PFSK-1 (cell line): ENCODE data around the gene CWC27.

ENCODE experiments used
- SIN3A ChIP-seq: IDR thresholded peaks from 2 replicates; pipeline ENCODE4 v1.6.1; 2012; ENCODE audit warnings: mild to moderate bottlenecking, low read length, moderate library complexity, borderline replicate concordance; ENCODE audit not compliant: insufficient read depth
- TF ChIP-seq, protein P1 (sequence below), 2 experiments: IDR thresholded peaks; 2 replicates each; pipeline versions ENCODE4 v1.6.1 to v1.8.0; 2011 to 2012; ENCODE audit warnings: low read depth in 2 of 2, low read length in 2 of 2, control low read depth in 1 of 2, inconsistent platforms in 1 of 2, mild to moderate bottlenecking in 1 of 2, moderate library complexity in 1 of 2; ENCODE audit not compliant: insufficient read depth in 1 of 2

DNA sequence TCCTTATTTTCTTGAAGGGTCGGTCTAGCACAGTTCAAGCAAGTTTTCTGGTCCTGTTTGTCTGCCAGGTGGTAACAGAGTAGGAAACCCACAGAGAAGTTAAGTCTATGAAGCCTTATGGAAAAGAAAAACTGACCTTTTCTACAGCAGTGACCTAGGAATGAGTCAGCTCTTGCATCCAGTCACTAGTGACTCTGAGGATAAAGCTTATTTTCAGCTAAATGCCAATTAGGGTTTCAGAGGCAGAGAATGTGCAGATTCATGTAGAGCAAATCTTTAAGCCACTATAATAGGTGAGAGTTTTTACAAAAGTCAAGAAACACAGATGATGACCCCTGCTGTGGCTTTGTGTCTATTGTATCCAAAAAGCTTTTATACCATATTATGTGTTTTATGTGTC, 100.7 kb downstream of the CWC27 start:
- TF ChIP-seq, protein P1, sequence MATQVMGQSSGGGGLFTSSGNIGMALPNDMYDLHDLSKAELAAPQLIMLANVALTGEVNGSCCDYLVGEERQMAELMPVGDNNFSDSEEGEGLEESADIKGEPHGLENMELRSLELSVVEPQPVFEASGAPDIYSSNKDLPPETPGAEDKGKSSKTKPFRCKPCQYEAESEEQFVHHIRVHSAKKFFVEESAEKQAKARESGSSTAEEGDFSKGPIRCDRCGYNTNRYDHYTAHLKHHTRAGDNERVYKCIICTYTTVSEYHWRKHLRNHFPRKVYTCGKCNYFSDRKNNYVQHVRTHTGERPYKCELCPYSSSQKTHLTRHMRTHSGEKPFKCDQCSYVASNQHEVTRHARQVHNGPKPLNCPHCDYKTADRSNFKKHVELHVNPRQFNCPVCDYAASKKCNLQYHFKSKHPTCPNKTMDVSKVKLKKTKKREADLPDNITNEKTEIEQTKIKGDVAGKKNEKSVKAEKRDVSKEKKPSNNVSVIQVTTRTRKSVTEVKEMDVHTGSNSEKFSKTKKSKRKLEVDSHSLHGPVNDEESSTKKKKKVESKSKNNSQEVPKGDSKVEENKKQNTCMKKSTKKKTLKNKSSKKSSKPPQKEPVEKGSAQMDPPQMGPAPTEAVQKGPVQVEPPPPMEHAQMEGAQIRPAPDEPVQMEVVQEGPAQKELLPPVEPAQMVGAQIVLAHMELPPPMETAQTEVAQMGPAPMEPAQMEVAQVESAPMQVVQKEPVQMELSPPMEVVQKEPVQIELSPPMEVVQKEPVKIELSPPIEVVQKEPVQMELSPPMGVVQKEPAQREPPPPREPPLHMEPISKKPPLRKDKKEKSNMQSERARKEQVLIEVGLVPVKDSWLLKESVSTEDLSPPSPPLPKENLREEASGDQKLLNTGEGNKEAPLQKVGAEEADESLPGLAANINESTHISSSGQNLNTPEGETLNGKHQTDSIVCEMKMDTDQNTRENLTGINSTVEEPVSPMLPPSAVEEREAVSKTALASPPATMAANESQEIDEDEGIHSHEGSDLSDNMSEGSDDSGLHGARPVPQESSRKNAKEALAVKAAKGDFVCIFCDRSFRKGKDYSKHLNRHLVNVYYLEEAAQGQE (IDR thresholded peaks at IDR 0.05; ENCODE audit: insufficient read depth in 1 of 2, low read depth in 2 of 2, low read length in 2 of 2), result no peak
- TF ChIP-seq SIN3A, result no peak
